8988T (cell line): Measurements from ENCODE around the gene NEK11.
"Not testable (repeated sequence)": the region's sequence is repeated elsewhere in the genome, so short reads cannot be mapped to it uniquely, and the experiment has no call there.

Experiments used
- DNase-seq: peaks from one replicate; pipeline ENCODE4 v3.0.0; 2011

NEK11 gene

DNA sequence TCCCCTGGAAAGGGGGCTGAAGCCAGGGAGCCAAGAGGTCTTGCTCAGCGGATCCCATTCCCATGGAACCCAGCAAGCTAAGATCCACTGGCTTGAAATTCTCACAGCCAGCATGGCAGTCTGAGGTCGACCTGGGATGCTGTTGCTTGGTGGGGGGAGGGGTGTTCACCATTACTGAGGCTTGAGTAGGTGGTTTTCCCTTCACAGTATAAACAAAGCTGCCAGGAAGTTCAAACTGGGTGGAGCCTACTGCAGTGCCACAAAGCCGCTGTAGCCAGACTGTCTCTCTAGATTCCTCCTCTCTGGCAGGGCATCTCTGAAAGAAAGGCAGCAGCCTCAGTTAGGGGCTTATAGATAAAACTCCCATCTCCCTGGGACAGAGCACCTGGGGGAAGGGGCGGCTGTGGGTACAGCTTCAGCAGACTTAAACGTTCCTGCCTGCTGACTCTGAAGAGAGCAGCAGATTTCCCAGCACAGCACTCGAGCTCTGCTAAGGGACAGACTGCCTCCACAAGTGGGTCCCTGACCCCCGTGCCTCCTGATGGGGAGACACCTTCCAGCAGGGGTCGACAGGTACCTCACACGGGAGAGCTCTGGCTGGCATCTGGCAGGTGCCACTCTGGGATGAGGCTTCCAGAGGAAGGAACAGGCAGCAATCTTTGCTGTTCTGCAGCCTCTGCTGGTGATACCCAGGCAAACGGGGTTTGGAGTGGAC lies 15.8 kb downstream of the NEK11 start:
- not testable (repeated sequence) for DNase-seq

DNA sequence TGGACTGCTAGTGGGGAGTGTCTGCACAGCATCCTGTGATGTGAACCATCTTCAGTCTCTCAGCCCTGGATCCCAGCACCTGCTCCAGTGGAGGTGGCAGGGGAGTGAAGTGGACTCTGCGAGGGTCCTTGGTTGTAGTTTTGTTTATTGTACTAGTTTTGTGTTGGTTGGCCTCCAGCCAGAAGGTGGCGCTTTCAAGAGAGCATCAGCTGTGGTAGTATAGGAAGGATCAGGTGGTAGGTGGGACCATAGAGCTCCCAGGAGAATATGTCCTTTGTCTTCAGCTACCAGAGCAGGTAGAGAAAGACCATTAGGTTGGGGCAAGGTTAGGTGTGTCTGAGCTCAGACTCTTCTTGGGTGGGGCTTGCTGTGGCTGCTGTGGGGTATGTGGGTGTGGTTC lies 20.9 kb downstream of the NEK11 start:
- no peak for DNase-seq

DNA sequence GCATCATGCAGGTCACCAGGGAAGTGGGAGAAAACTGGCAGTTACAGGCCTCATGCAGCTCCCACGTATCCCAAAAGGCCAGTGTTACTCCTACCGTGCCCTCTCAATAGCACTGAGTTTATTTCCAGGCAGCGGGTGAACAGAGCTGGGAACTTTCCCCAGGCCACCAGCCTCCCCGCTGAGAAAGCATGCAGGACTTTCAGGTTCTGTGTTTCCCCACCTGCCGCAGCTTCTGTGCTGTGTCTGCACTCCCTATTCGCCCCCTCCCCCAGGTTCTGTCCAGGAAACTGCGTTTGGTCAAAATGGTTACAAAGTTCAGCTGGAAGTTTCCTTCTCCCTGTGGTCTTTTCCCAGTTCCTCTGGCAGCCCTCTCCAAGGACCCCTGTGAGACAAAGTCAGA lies 21.4 kb downstream of the NEK11 start:
- no peak for DNase-seq

DNA sequence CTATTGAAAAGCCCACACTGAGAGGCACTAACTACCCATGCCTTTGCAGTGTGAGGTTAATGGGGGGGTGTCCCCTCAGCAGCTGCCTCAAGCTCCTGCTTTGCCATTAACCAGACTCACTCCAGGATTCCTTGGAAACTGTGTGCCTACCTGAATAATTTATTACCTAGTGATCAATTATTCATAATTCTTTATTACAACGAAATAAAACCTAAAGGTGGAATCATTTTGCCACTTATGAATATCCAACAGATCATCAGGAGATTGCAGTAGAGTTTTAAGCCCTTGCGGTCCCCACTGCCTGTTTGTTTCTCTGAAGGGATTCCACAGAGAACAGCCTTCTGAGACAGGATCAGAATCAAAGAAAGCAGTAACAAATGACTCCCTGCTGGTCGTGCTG lies 23.3 kb downstream of the NEK11 start:
- no peak for DNase-seq

DNA sequence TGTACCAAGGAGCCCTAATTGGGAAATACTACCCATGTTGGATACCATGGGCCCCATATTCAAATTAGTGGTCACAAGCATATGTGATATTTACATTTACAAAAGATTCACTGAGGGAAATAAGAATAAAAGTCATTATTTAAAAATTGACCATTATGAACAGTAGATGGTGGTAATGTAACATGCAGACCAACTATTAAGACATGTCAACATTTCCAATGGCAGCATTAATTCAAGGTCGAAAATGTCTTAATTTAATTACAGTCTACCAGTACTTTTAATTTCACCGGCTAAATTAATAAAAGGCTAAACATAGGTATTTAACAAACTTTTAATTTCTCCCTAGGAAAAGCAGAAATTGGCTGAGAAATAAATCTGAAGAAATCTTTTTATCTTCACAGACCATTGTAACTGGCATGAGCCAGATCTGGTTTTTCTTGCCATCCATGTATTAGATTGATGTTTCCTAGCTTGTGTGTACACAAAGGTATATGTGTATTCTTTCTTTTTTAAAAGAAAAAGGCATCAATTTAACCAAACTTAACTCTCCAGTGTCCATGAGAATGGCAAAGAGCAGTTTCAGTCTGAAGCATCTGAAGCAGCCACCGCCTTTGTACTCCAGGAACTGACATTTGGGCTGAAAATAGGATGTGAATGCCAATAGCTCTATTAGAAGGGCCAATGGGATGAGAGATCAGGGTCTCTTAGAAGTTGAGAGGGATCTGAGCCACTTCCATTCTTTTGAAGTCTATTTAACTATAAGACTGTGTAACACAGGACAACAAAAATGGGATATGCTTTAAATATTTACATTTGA lies 26.6 kb downstream of the NEK11 start:
- DNase-seq = no peak

DNA sequence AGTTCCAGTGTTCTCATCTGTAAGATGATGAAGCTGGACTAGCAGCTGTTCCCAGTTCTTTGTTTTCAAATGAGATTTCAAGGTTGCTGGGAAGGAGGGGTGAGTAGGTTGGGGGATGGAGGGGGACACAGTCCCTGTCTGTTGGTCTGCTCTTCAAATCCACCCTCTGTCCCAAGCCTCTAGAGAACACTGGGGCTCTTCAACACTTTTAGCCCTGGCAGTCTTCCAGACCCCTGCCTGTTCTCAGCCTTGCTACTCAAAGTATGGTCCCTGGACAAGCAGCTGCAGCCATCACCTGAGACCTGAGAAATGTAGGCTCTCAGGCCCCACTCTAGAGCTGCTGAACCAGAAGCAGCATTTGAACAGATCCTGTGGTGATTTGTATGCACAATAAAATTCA lies 41.3 kb downstream of the NEK11 start:
- DNase-seq = no peak

DNA sequence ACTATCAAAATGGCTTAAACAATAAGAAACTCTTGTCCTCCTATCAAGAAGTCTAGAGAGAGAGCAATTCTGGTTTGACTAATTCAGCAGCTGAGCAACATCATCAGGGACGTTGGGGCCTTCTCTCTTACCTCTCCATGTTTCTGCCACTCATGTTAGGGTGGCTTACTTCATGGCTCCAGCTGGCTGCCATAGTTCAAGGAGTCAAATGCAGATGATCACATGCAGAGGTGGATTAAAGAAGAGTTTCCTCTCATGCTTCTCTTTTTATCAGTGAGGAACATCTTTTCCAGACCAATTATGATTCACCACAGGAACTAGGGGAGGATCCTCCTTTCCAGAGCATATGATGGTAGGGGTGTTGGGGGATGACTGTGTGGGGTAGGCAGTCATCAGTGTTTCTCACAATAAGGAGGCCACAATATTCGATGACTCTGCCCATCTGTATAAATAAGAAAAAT lies 45.5 kb downstream of the NEK11 start:
- no peak for DNase-seq

DNA sequence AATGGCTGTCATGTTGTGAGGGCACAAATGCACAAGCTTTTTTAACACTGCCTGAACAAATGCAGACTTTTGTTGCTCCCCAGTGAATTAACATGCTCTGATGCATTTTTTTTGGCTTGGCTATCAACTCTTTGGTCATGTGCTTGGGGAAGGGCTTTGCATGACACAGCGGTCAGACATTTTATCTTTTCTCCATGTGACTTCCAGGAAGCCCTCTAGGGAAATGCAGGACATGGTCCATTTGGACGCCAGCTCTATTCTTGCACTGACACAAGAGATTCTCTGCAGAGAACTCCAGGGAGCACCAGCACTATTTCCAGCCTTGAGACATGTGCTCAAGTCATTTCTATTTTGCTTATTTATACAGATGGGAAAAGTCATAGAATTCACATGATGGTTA lies 46.2 kb downstream of the NEK11 start:
- DNase-seq = no peak

DNA sequence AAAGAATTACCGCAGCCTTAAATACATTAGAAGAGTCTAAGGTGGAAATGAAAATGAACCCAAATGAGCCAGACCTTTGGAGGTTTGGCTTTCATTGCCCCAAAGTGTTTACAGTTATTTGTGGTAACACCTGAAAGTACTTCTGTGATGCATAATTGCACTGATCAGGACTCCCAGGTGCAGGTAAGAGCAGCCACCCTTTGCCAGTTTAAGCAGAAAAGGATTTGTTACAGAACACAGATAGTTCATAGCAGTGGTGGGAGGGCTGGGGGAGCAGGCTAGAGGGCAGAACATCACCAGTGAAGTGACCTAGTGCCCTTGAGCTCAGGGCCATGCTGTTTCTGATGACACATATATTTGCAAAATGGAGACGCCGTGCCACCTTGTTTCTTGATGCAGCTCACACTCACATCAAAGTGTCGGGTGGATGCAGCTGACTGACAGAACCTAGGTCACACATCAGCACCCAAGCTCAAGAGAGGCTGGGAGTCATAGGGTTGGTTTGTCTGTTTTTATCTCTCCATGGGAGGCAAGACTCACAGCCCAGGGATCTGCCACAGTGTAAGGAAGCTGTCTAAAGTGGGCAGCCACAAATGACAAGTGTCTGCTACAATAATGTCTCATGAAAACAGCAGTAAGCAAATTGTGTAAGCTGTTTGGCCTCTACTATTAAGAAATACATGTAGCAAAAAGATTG lies 49.1 kb downstream of the NEK11 start:
- DNase-seq = no peak

DNA sequence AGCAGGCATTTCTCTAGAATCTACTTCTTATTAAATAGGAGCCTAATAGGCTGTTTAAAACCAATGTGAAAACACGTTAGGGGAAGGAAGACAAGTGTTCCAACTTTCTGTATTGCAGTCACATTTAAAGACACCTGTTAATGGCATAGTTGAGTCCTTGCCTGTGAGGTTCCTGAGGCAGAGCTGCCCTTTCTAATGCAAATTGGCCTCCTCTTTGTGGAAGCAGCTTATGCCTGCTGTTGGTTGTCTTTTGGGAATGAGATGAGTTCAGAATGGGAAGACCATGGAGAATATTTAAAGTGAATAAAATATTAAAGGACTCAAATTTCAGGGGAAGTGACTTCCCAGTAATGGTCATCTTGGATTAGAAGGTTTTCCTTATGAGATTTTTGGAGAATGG lies 51.2 kb downstream of the NEK11 start:
- no peak for DNase-seq

DNA sequence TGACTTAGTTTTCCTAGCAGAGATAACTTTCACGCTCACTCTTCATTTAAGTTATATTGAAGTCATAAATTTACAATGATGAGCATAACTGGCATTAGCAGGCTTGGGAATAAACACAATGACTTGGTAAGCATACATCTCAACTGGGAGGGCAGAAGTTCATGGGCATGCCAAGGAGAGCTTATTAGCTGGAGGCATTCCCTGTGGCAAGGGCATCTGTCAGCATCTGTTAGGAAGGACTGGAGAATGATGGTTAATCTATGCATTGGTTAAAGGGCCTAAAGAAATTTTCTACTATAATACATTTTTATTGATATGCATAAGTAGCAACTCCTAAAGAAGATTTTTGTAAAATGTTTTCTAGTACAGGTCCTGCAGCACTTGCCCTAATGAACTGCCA lies 52.4 kb downstream of the NEK11 start:
- DNase-seq = no peak

DNA sequence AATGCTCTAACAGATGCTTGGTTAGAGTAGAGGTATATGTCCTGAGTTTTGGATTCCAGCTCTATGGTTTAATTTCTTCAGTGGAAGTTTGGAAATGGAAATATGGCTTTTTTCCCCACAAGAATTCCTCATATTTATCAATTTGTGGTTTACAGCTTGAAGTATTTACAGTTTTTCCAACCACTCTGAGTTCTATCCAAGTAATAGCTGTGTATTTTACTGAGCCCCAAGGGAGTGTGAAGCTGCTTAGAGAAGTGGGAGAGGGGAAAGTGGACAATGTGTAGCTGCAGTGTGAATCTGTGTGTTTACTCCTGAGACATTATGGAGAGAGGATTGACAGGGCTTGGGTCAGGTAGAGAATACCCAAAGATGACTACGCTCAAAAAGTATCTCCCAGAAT lies 54.5 kb downstream of the NEK11 start:
- DNase-seq = no peak

DNA sequence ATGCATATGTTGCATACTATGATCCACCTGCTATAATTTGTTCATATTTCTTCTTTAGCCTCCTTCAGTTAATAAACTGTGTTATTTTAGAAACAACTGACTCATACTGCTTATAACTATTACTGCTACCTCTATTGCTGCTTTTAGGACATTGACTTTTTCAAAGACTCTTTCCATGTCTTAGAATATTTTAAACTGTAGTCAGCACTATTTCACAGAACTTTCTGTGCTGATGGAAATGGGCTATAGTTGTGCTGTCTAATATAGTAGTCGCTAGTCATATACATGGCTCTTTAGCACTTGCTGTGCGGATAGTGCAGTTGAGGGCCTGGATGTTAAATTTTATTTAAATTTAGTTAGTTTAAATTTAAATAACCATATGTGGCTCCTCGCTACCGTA lies 55.6 kb downstream of the NEK11 start:
- no peak for DNase-seq

DNA sequence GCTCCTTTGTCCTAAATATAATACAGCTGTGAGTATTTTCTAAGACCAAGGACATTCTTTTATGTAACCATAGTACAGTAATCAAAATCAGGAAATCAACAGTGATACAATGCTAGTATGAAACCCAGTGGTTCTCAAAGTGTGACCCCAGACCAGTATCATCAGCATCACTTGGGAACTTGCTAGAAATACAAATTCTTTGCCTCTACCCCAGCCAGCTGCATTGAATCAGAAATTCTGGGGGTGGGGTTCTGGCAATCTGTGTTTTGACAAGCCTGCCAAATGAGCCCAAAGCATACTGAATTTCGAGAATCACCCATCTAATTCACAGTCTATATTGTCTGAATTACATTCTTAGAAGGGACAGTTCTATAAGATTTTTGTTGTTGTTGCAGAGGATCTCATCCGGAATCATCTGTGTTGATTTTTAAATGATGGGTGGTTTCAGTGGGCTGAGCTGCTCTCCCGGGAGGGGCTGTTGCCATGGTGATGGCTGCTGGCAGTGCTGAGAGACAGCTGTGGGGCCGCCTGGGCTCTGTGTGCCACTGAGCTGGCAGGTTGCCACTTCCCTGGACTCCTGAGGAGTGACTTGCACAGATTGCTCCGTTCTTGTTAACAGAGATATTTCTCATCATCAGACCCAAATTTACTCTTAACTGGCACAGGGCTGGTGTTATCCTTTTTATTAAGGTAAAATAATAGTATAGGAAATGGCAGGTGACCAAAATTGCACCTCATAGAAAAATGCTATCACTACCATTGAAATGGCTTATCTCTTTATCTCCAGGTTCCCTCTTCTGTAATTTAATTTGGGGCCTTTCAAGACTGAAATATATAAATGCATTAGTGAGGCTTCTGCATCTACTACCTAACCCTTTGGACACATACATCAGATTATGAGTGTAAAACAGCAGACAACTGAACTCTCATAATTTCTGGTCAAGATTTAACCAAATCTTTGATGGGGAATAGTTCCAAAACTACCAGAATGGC lies 56.5 kb downstream of the NEK11 start:
- DNase-seq = no peak

DNA sequence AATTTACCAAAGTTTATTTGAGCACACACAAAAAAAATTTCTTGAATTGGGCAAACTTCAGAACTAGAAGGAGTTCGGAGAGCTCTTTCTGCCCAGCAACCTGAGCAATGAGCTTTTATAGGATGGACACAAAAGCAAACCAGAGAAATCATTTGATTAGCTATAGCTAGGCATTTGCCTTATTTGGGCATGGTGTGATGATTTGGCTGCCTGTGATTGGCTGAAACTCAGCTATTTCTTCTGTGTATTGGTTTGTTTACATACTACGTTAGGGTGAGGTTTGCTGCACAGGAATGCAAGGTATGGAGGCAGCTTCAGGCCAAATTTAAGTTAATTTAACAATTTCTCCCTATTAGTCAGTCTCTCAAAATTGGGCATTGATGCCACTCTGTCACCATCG lies 65.1 kb downstream of the NEK11 start:
- no peak for DNase-seq

DNA sequence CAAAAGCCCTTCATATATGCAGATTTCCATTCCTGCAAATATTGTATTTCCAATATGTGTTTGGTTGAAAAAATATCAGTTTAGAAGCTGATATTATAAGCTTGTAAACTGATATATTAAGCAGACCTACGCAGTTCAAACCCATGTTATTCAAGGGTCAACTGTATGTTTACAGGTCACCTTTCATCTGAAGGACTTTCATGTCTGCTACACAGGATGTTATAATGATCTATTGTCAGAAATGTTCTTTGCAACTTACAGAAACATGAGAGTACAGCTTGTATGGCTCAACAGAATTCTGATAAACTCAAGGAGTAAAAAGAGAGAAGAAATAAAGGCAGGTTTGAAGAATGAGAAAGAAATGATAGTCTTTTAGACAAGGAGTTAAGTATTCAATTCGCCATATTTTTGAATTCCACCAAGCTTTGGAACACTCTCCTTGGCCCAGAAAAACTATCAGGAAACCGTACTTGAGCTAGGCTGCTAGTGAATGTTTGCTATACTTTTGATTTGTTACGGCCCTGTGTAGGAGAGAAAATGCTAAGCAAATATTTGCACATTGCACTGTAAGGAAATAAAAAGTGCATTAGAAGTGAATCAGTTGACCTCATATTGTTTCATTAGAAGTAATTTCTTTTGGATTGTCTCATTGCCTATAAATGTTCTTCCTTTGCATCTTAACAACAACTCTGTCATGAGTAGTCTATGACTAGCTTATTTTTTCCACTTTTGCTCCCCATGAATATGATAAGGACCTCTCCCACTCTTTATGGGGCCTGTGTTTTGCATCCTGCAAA lies 81.2 kb downstream of the NEK11 start:
- no peak for DNase-seq

DNA sequence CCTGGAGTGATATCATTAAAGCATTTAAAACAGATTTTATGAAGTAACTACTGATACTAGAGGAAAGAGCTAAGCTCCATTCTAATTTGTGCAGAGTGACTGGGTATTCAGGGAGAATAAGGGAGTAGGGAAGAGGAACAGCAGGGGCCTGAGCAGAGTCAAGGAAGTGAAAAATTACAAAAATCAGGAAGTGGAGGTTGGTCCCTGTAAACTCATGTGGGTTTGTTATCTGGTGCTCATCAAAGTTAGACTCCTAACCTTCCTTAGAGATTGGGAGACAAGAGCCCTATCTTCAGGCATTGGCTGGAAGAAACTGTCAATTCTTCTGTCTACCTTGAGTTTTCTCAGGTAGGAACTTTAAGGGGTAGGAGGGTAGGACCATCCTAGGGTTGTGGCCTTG lies 82.5 kb downstream of the NEK11 start:
- DNase-seq = no peak

DNA sequence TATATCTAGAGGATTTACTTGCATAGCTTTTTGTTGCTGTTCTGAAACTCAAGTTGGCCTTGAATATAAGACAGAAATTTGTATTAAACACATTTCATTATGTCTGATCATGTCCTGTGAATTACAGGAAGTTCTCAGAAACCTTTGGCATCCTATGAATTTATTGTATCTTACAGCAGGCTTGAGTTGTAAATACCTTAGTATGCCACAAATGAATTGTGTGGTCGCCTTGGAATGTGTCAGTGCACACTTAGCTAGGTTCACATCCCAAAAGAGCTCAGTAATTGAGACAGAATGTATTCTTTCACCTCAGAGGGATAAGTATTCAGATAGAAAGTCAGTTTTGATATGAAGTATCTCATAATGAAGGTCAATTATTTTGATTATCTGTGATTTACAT lies 83.4 kb downstream of the NEK11 start:
- no peak for DNase-seq

DNA sequence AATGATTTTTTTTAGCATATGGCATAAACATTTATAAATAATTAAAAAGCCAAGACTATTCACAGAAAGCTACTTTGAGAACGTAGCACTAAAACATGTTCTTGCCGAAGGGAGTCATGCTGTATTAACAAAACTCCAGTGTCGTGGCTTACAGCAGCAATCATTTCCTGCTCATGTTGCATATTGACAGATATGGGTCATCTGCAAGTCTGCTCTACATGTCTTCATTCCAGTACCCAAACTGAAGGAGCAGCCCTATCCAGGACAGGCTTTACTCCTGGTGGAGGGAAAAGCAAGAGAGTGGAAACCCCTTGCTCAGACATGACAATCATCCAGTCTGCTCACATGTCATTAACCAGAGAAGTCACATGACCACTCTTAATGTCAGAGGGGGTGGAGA lies 87.6 kb downstream of the NEK11 start:
- no peak for DNase-seq

DNA sequence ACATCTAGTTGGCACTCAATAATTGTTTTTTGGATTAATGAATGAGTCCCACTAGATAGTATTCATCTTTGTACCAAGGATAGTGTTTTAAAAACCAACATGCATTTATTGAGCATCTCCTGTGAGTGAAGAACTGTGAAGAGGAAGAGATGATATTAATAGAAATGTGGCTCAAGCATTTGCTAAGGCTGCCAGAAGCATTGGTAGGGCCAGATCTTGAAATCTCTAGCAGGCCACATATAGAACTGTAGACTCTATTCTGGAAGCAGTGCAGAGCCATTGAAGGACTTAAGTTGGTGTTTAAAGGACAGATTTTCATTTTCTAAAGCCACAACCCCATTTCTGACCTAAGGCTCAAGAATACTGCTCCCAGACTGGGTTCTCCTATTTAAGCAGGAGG lies 99.0 kb downstream of the NEK11 start:
- DNase-seq = no peak

DNA sequence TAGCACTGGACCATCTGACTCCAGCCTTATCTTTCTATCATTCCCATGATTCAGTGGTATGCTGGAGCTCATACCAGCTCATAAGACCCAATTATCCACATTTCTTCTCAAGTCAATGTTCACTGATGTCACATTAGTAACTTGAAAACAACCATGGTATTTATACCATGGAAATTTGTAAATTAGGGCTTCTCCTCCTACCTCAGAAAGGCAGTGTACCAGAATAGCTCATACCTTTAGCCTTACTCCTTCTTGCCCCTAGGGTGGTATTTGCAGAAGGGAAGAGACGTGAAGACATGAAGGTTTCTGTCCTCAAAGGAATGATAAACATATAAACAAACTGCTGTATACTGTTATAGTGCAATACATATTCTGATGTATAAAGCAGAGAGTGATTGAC lies 114.2 kb downstream of the NEK11 start:
- DNase-seq = no peak

DNA sequence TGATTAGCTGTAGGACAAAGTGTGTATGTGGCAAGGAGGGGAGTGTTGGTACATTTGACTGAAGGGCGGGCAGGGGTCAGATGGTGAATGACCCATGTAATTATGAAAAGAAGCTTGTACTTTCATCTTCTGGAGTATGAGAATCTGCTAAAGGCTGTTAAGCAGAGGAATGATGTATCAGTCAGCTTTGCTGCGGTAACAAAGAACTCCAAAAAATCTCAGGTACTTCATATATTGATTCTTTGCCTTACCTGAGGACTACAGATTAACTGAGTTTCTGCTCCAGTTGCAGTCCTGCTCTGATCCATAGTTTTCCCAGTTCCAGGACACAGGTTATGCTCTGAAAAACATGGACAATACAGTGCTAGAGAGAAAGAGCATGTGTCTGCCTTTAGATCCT lies 115.1 kb downstream of the NEK11 start:
- DNase-seq = no peak
